Stimulated activated effector memory CD8-positive, alpha-beta T cell treated with anti-CD3 and anti-CD28 coated beads, Interleukin-12 subunit alpha, Interleukin-12 subunit beta, amount 100 ng/mL, for 72 hours (primary cell): ENCODE measurements around the gene YRDC.
"Not testable (repeated sequence)": the region's sequence is repeated elsewhere in the genome, so short reads cannot be mapped to it uniquely, and the experiment has no call there.

Source experiments
- ATAC-seq: fragments of 150-1000 bp; cut with Tn5 transposase; 2 replicates; pipeline ENCODE4 v1.10.0; 2021
- DNase-seq, 2 donors: peaks; one replicate each; pipeline ENCODE4 v3.0.0; 2021 to 2022; ENCODE audit warnings: low spot score in 2 of 2
- H3K27ac Mint-ChIP-seq: one replicate; pipeline ENCODE4 v1.8.0; 2022; ENCODE audit warnings: mild to moderate bottlenecking, mixed read lengths
- H3K36me3 Mint-ChIP-seq: one replicate; pipeline ENCODE4 v1.8.0; 2022; ENCODE audit warnings: mild to moderate bottlenecking, mixed read lengths
- H3K4me1 Mint-ChIP-seq: one replicate; pipeline ENCODE4 v1.8.0; 2022; ENCODE audit warnings: mixed read lengths
- H3K4me3 Mint-ChIP-seq: one replicate; pipeline ENCODE4 v1.8.0; 2022; ENCODE audit warnings: mild to moderate bottlenecking, mixed read lengths
- H3K9me3 Mint-ChIP-seq: one replicate; pipeline ENCODE4 v1.8.0; 2022; ENCODE audit warnings: mixed read lengths

YRDC gene

GRCh38 chr1:37802439-37802838 is 5.6 kb downstream of the YRDC start:
- no peaks in the 10 kb centered on the region for H3K9me3 Mint-ChIP-seq
- DNase-seq (no peak), ATAC-seq (no peak)
- H3K4me3 Mint-ChIP-seq: no peak overlapping the region
- H3K27ac Mint-ChIP-seq: peak overlapping the region; percentile 53
- peaks cover 14% of the 10 kb centered on the region for H3K4me1 Mint-ChIP-seq
- H3K36me3 Mint-ChIP-seq: peaks cover 89% of the 10 kb centered on the region

GRCh38 chr1:37797750-37798345 is 10.2 kb downstream of the YRDC start:
- H3K4me3 Mint-ChIP-seq: no peak overlapping the region
- no peak for DNase-seq
- H3K27ac Mint-ChIP-seq: no peak overlapping the region

GRCh38 chr1:37795340-37796125 is 12.5 kb downstream of the YRDC start:
- Mint-ChIP-seq H3K9me3 (no peaks in the 10 kb centered on the region), H3K4me3 (peak overlapping the region; percentile 75), H3K36me3 (peaks cover 21% of the 10 kb centered on the region), H3K27ac (no peak overlapping the region), H3K4me1 (peaks cover 24% of the 10 kb centered on the region)
- ATAC-seq (no peak), DNase-seq (peak in 1 of 2 donors; percentile 35)

More at GRCh38 chr1:37797750-37798345, 10.2 kb downstream of the YRDC start:
- no peak for ATAC-seq
- peaks cover 29% of the 10 kb centered on the region for H3K4me1 Mint-ChIP-seq
- peaks cover 43% of the 10 kb centered on the region for H3K36me3 Mint-ChIP-seq
- H3K9me3 Mint-ChIP-seq: no peaks in the 10 kb centered on the region

- ATAC-seq (peak; percentile 55), DNase-seq (no peak)
- Mint-ChIP-seq H3K27ac (no peak overlapping the region), H3K36me3 (peaks cover 18% of the 10 kb centered on the region), H3K4me1 (peaks cover 24% of the 10 kb centered on the region), H3K9me3 (no peaks in the 10 kb centered on the region), H3K4me3 (peak overlapping the region; percentile 75)
Measured at GRCh38 chr1:37794372-37795339, 13.4 kb downstream of the YRDC start.

- ATAC-seq: peak; percentile 80
- Mint-ChIP-seq H3K27ac (no peak within 1 kb of the TSS), H3K4me3 (peak within 1 kb of the TSS; percentile 75), H3K36me3 (peaks cover 13% of the 10 kb centered on the region), H3K4me1 (peaks cover 24% of the 10 kb centered on the region), H3K9me3 (no peaks in the 10 kb centered on the region)
- DNase-seq: peak; percentile 36 to 75
Measured at GRCh38 chr1:37793773-37794371, 14.1 kb downstream of the YRDC start, which contains the start of gene MANEAL. TSS of gene MANEAL (plus strand) at chr1:37793847. CDS start at chr1:37794183, 336 bp downstream.

- Mint-ChIP-seq H3K9me3 (no peaks in the 10 kb centered on the region), H3K4me1 (peaks cover 24% of the 10 kb centered on the region), H3K27ac (no peak overlapping the region), H3K36me3 (peaks cover 5% of the 10 kb centered on the region), H3K4me3 (peak overlapping the region; percentile 75)
- DNase-seq: no peak
- ATAC-seq: no peak
Measured at GRCh38 chr1:37792943-37793686, 14.9 kb downstream of the YRDC start.

- no peak overlapping the region for H3K27ac Mint-ChIP-seq
- no peaks in the 10 kb centered on the region for H3K9me3 Mint-ChIP-seq
- no peaks in the 10 kb centered on the region for H3K36me3 Mint-ChIP-seq
- no peak for ATAC-seq
- no peak for DNase-seq
- no peaks in the 10 kb centered on the region for H3K4me1 Mint-ChIP-seq
- H3K4me3 Mint-ChIP-seq: no peak overlapping the region
Measured at GRCh38 chr1:37782491-37782890, 25.5 kb downstream of the YRDC start.

- DNase-seq: no peak
- Mint-ChIP-seq H3K36me3 (no peaks in the 10 kb centered on the region), H3K4me1 (no peaks in the 10 kb centered on the region), H3K9me3 (no peaks in the 10 kb centered on the region), H3K27ac (no peak overlapping the region), H3K4me3 (no peak overlapping the region)
- no peak for ATAC-seq
Measured at GRCh38 chr1:37778654-37779053, 29.4 kb downstream of the YRDC start.

GRCh38 chr1:37776946-37777516 is 31.0 kb downstream of the YRDC start:
- H3K4me1 Mint-ChIP-seq: no peaks in the 10 kb centered on the region
- H3K36me3 Mint-ChIP-seq: no peaks in the 10 kb centered on the region
- no peaks in the 10 kb centered on the region for H3K9me3 Mint-ChIP-seq
- ATAC-seq: peak; percentile 53
- DNase-seq: no peak
- H3K4me3 Mint-ChIP-seq: no peak overlapping the region
- H3K27ac Mint-ChIP-seq: no peak overlapping the region

GRCh38 chr1:37771440-37771839 is 36.6 kb downstream of the YRDC start:
- H3K27ac Mint-ChIP-seq, DNase-seq, H3K4me3 Mint-ChIP-seq, H3K36me3 Mint-ChIP-seq, H3K9me3 Mint-ChIP-seq, ATAC-seq, H3K4me1 Mint-ChIP-seq: not testable (repeated sequence)

GRCh38 chr1:37767488-37767887 is 40.5 kb downstream of the YRDC start:
- Mint-ChIP-seq H3K27ac (no peak overlapping the region), H3K36me3 (no peaks in the 10 kb centered on the region), H3K4me3 (no peak overlapping the region), H3K4me1 (peaks cover 23% of the 10 kb centered on the region), H3K9me3 (peaks cover 3% of the 10 kb centered on the region)
- no peak for DNase-seq
- ATAC-seq: no peak

- Mint-ChIP-seq H3K4me3 (peak overlapping the region; percentile 33), H3K36me3 (no peaks in the 10 kb centered on the region), H3K9me3 (peaks cover 3% of the 10 kb centered on the region), H3K27ac (no peak overlapping the region), H3K4me1 (peaks cover 23% of the 10 kb centered on the region)
- DNase-seq (no peak), ATAC-seq (peak; percentile 73)
Measured at GRCh38 chr1:37765916-37766664, 41.9 kb downstream of the YRDC start.

GRCh38 chr1:37764888-37765441 is 43.0 kb downstream of the YRDC start, which contains the start of gene EPHA10:
TSS of gene EPHA10 (minus strand) at chr1:37765120. CDS start at chr1:37765066, 54 bp downstream.
- Mint-ChIP-seq H3K9me3 (peaks cover 3% of the 10 kb centered on the region), H3K4me1 (peaks cover 23% of the 10 kb centered on the region), H3K4me3 (peak within 1 kb of the TSS; percentile 33), H3K27ac (no peak within 1 kb of the TSS), H3K36me3 (no peaks in the 10 kb centered on the region)
- DNase-seq: no peak
- ATAC-seq: no peak
